Measurements from ENCODE around the gene IGLON5.

Gene IGLON5

GRCh38 chr19:51339687-51340656 lies 28.5 kb downstream of the IGLON5 start:
- peak; percentile 97 for DNase-seq

GRCh38 chr19:51341066-51341465 lies 29.6 kb downstream of the IGLON5 start:
- DNase-seq = no peak

- DNase-seq = no peak
Observed at GRCh38 chr19:51341976-51342580, 30.6 kb downstream of the IGLON5 start, which contains the start of gene VSIG10L. Gene VSIG10L, minus strand, starts transcription at chr19:51342139. Its CDS starts 15 bp downstream, at chr19:51342124.

- no peak for DNase-seq
Observed at GRCh38 chr19:51342631-51343569, 31.5 kb downstream of the IGLON5 start.

GRCh38 chr19:51345076-51345620 lies 33.7 kb downstream of the IGLON5 start:
- DNase-seq = no peak

- DNase-seq = no peak
Observed at GRCh38 chr19:51346742-51347141, 35.3 kb downstream of the IGLON5 start.

- DNase-seq = no peak
Observed at GRCh38 chr19:51347209-51347928, 35.9 kb downstream of the IGLON5 start.

- no peak for DNase-seq
Observed at GRCh38 chr19:51351266-51351990, 40.0 kb downstream of the IGLON5 start.

GRCh38 chr19:51352783-51353360 lies 41.4 kb downstream of the IGLON5 start:
- DNase-seq = no peak

- DNase-seq = no peak
Observed at GRCh38 chr19:51354103-51354741, 42.8 kb downstream of the IGLON5 start.

GRCh38 chr19:51354742-51355148 lies 43.3 kb downstream of the IGLON5 start:
- no peak for DNase-seq

- no peak for DNase-seq
Observed at GRCh38 chr19:51356159-51356801, 44.8 kb downstream of the IGLON5 start.

GRCh38 chr19:51357952-51358351 lies 46.5 kb downstream of the IGLON5 start:
- no peak for DNase-seq

- DNase-seq = no peak
Observed at GRCh38 chr19:51359294-51359693, 47.9 kb downstream of the IGLON5 start.

- no peak for DNase-seq
Observed at GRCh38 chr19:51361239-51361638, 49.8 kb downstream of the IGLON5 start.

- no peak for DNase-seq
Observed at GRCh38 chr19:51364200-51365106, 53.0 kb downstream of the IGLON5 start.

- no peak for DNase-seq
Observed at GRCh38 chr19:51365211-51365964, 53.9 kb downstream of the IGLON5 start.

GRCh38 chr19:51365965-51366388 lies 54.5 kb downstream of the IGLON5 start, which contains the start of gene ETFB:
Gene ETFB, minus strand, starts transcription at chr19:51366388. Its CDS starts 62 bp downstream, at chr19:51366326.
- DNase-seq = no peak
